ENCODE data around the gene DAPK1.

- no peak for TF ChIP-seq REST (IDR thresholded peaks at IDR 0.05; ENCODE audit: low read depth)
- no peak for TF ChIP-seq EP300 (IDR thresholded peaks at IDR 0.05; ENCODE audit: borderline replicate concordance)
- no peak for TF ChIP-seq TEAD4 (IDR thresholded peaks at IDR 0.05)
- no peak for TF ChIP-seq YY1 (IDR thresholded peaks at IDR 0.05; ENCODE audit: low read depth)
- TF ChIP-seq MAX (IDR thresholded peaks at IDR 0.05), result no peak
Observed at GRCh38 chr9:87584326-87584725, 86.7 kb downstream of the DAPK1 start.

Data from Ishikawa (cell line).